Mucosa of descending colon (tissue), 3 donors: ENCODE results near the gene SYT9. TPM values are rescaled to one million over a fixed set of nuclear protein-coding genes. Genes with fewer than 3 reads are reported as not detected.

Source experiments
- ATAC-seq: fragments of 200-7000 bp; cut with Tn5 transposase; one replicate; pipeline ENCODE4 v1.9.1; 2020; ENCODE audit warnings: mild to moderate bottlenecking, moderate library complexity
- DNase-seq, 3 donors: peaks; one replicate each; pipeline ENCODE4 v3.0.0-alpha.2; 2020
- H3K36me3 ChIP-seq: fragments of 200-600 bp; one replicate; pipeline ENCODE4 v1.8.0; 2021; ENCODE audit warnings: low read depth, mild to moderate bottlenecking
- H3K4me1 ChIP-seq: fragments of 200-600 bp; one replicate; pipeline ENCODE4 v1.8.0; 2021; ENCODE audit warnings: low read depth, mild to moderate bottlenecking
- H3K4me3 ChIP-seq: fragments of 200-600 bp; one replicate; pipeline ENCODE4 v1.8.0; 2021; ENCODE audit warnings: mild to moderate bottlenecking
- H3K9me3 ChIP-seq: fragments of 200-600 bp; one replicate; pipeline ENCODE4 v1.8.0; 2021; ENCODE audit warnings: mild to moderate bottlenecking
- CTCF ChIP-seq: fragments of 200-600 bp; IDR thresholded peaks from one replicate; pipeline ENCODE4 v1.8.0; 2022; ENCODE audit warnings: antibody characterized with exemption, mild to moderate bottlenecking
- intact Hi-C, 2 donors: fragments of 100-400 bp; cut with DNase I in 1 of 2; cut with micrococcal nuclease in 1 of 2; formaldehyde crosslinking; loops; one replicate each; pipeline versions ENCODE4 v1.11.0 to v1.11.1; 2022; cut with DNase I, micrococcal nuclease
- total RNA-seq, 3 donors: library from RNA; stranded (reverse); fragmentation: NEBNext Ultra II Directional in 2 of 3; extraction: Animal tissue kit (Norgen Biotek cat#: 25700) in 2 of 3; gene quantifications; one replicate each; pipeline versions ENCODE4 v1.2.1 to v1.2.4, GENCODE V29; 2021 to 2023
- donor health status: DM: no; HTN: no; CAD: no; lungs with moderate emphysema.
- donor health status: DM: no; HTN: no; CAD: no.
- donor health status: DM: no; HTN: yes; CAD: no.

SYT9 gene
- total RNA-seq, 3 donors from 2014 or later = 0.12 to 0.57 (median 0.14) TPM

DNA sequence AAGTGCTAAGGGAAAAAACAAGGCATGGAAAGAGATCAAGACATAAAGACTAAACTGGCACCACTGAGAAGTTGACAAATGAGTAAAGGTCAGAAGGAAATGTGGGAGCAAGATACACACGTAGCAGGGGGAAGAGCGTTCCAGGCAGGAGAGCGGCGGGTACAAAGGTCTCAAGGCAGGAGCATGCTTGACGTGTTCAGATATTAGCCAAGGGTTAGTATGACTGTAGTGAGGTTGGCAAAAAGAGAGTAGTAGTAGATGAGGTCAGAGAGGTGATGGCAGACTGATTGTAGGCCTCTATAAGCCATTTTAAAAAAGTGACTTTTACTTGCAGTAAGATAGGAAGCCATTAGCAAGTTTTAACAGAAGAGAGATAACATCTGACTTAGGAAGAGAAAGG is 9.9 kb downstream of the SYT9 start:
- no peaks in the 10 kb centered on the region for H3K4me1 ChIP-seq
- no peak overlapping the region for H3K4me3 ChIP-seq
- no peaks in the 10 kb centered on the region for H3K9me3 ChIP-seq
- no peaks in the 10 kb centered on the region for H3K36me3 ChIP-seq
- TF ChIP-seq CTCF = no peak
- DNase-seq = no peak
- ATAC-seq = no peak
- intact Hi-C loops = no loop called here

- Histone ChIP-seq H3K4me3 (no peak overlapping the region), H3K9me3 (no peaks in the 10 kb centered on the region), H3K4me1 (no peaks in the 10 kb centered on the region), H3K36me3 (no peaks in the 10 kb centered on the region)
- ATAC-seq = no peak
- DNase-seq = no peak
- intact Hi-C loops = no loop called here
- TF ChIP-seq CTCF = no peak
Measured at GRCh38 chr11:7262672-7263071, 11.0 kb downstream of the SYT9 start.

- DNase-seq (no peak), ATAC-seq (no peak)
- TF ChIP-seq CTCF = no peak
- H3K4me1 ChIP-seq = no peaks in the 10 kb centered on the region
- H3K4me3 ChIP-seq = no peak overlapping the region
- no peaks in the 10 kb centered on the region for H3K9me3 ChIP-seq
- H3K36me3 ChIP-seq = no peaks in the 10 kb centered on the region
- intact Hi-C loops = no loop called here
Measured at GRCh38 chr11:7263842-7264241, 12.1 kb downstream of the SYT9 start.

DNA sequence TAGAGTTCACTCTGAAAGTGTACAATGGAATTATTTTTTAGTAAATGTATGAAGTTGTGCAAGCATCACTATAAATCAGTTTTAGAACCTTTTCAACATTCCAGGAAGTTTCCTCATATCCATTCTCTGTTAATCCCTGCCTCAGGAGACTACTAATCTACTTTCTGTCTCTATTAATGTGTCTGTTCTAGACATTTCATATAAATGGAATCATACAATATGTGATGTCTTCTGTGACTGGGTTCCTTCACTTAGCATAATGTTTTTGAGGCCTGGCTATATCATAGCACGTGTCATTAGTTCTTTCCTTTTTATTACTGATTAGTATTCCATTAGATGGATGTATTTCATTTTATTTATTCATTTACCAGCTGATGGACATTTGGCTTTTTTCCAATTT is 17.1 kb downstream of the SYT9 start:
- no peaks in the 10 kb centered on the region for H3K36me3 ChIP-seq
- no peaks in the 10 kb centered on the region for H3K4me1 ChIP-seq
- DNase-seq (no peak), ATAC-seq (no peak)
- TF ChIP-seq CTCF = no peak
- no peak overlapping the region for H3K4me3 ChIP-seq
- intact Hi-C loops = no loop called here
- no peaks in the 10 kb centered on the region for H3K9me3 ChIP-seq

- H3K4me1 ChIP-seq = no peaks in the 10 kb centered on the region
- no peaks in the 10 kb centered on the region for H3K36me3 ChIP-seq
- no peak overlapping the region for H3K4me3 ChIP-seq
- intact Hi-C loops = no loop called here
- TF ChIP-seq CTCF = no peak
- H3K9me3 ChIP-seq = no peaks in the 10 kb centered on the region
- ATAC-seq = no peak
- no peak for DNase-seq
Measured at GRCh38 chr11:7270233-7270865, 18.6 kb downstream of the SYT9 start.

DNA sequence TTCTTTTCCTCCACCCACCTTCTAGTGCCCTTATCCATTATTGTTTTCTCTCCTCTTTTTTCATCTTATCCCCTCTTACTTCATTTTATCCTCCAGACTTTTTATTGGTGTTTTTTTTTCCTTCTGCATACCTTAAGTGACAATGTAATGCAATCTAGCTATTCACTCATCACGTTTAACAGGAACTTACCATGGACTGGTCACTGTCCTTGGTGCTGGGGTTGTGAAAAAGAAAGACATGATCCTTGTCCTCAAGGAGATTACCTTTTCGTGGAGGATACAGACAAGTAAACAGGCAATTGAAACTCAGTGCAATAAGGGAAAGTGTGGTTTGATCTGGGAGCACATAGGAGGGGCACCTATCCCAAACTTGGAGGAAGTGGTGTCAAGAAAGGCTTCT is 20.7 kb downstream of the SYT9 start:
- H3K9me3 ChIP-seq = no peaks in the 10 kb centered on the region
- no peak for ATAC-seq
- DNase-seq = no peak

More for the DNA sequence above, 20.7 kb downstream of the SYT9 start:
- no peak overlapping the region for H3K4me3 ChIP-seq
- TF ChIP-seq CTCF = no peak
- intact Hi-C loops = no loop called here
- no peaks in the 10 kb centered on the region for H3K36me3 ChIP-seq
- no peaks in the 10 kb centered on the region for H3K4me1 ChIP-seq
